ENCODE measurements around the gene POU2AF2.

DNA sequence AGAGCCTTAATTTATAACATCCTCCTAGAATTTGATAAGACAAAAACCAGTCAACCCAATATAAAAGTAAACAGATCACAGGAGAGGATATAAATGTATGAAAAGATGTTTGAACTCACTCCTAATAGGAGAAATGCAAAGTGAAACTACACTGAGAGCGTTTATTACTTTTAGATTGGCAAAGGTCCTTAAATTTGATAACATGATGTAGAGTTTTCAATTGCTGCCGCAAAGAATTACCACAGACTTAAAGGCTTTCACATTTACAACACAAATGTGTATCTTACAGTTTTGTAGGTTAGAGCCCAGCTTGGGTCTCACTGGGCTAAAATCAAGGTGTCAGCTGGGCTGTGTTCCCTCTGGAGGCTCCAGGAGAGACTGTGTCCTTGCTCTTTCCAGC is 9.1 kb upstream of the POU2AF2 start:
- TF ChIP-seq, protein P1, sequence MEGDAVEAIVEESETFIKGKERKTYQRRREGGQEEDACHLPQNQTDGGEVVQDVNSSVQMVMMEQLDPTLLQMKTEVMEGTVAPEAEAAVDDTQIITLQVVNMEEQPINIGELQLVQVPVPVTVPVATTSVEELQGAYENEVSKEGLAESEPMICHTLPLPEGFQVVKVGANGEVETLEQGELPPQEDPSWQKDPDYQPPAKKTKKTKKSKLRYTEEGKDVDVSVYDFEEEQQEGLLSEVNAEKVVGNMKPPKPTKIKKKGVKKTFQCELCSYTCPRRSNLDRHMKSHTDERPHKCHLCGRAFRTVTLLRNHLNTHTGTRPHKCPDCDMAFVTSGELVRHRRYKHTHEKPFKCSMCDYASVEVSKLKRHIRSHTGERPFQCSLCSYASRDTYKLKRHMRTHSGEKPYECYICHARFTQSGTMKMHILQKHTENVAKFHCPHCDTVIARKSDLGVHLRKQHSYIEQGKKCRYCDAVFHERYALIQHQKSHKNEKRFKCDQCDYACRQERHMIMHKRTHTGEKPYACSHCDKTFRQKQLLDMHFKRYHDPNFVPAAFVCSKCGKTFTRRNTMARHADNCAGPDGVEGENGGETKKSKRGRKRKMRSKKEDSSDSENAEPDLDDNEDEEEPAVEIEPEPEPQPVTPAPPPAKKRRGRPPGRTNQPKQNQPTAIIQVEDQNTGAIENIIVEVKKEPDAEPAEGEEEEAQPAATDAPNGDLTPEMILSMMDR (IDR thresholded peaks at IDR 0.05; ENCODE audit: extremely low read depth in 1 of 2, insufficient read depth in 1 of 2, low read depth in 1 of 2, low read length in 2 of 2) = no peak
- TF ChIP-seq POLR2A (IDR thresholded peaks at IDR 0.05; ENCODE audit: low read depth, low read length) (no peak), FOS (IDR thresholded peaks at IDR 0.05; ENCODE audit: borderline replicate concordance, insufficient read depth, low read length) (no peak), EZH2 (IDR thresholded peaks at IDR 0.05; ENCODE audit: borderline replicate concordance, low read depth, low read length, severe bottlenecking) (no peak), POLR2AphosphoS5 (IDR thresholded peaks at IDR 0.05; ENCODE audit: insufficient read depth, low read depth, low read length) (no peak)
- TF ChIP-seq, protein P2, sequence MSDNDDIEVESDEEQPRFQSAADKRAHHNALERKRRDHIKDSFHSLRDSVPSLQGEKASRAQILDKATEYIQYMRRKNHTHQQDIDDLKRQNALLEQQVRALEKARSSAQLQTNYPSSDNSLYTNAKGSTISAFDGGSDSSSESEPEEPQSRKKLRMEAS (IDR thresholded peaks at IDR 0.05; ENCODE audit: insufficient read depth, insufficient read length) = no peak

Measured in endothelial cell of umbilical vein (primary cell).